ENCODE measurements around the gene CAMK2B.

CAMK2B gene

GRCh38 chr7:44238116-44238695 lies 87.2 kb downstream of the CAMK2B start:
- H3K4me1 ChIP-seq (ENCODE audit: low read length): no peaks in the 10 kb centered on the region
- H3K4me2 ChIP-seq (ENCODE audit: low read depth, low read length): no peak overlapping the region
- H3K9ac ChIP-seq (ENCODE audit: low read length): no peak overlapping the region
- peaks cover 75% of the 10 kb centered on the region for H3K27me3 ChIP-seq (replicated peaks; ENCODE audit: insufficient read depth, low read length)
- H3K4me3 ChIP-seq (ENCODE audit: low read length): no peak overlapping the region
- no peak for TF ChIP-seq EZH2phosphoT487 (IDR thresholded peaks at IDR 0.05; ENCODE audit: low read length)
- TF ChIP-seq EZH2 (optimal IDR thresholded peaks at IDR 0.05; ENCODE audit: low read depth, low read length): no peak
- TF ChIP-seq CTCF (IDR thresholded peaks at IDR 0.05; ENCODE audit: low read length): no peak
- no peaks in the 10 kb centered on the region for H3K36me3 ChIP-seq (replicated peaks; ENCODE audit: insufficient read depth, low read length)
- H2AFZ ChIP-seq (ENCODE audit: low read length): no peak overlapping the region
- H3K9me2 ChIP-seq (replicated peaks; ENCODE audit: insufficient read depth, low read length): no peaks in the 10 kb centered on the region
- H3K27ac ChIP-seq (ENCODE audit: low read length): no peak overlapping the region
- H4K20me1 ChIP-seq (ENCODE audit: insufficient read depth, low read length): no peaks in the 10 kb centered on the region
- H3F3A ChIP-seq (ENCODE audit: insufficient read depth, low read length): no peaks in the 10 kb centered on the region
- no peaks in the 10 kb centered on the region for H3K79me2 ChIP-seq (ENCODE audit: low read length)
- no peaks in the 10 kb centered on the region for H3K9me3 ChIP-seq (replicated peaks; ENCODE audit: insufficient read depth, low read length)
- no peak for DNase-seq

GRCh38 chr7:44237696-44238095 lies 87.7 kb downstream of the CAMK2B start:
- H3K27me3 ChIP-seq (replicated peaks; ENCODE audit: insufficient read depth, low read length): peaks cover 80% of the 10 kb centered on the region
- H3K4me3 ChIP-seq (ENCODE audit: low read length): no peak overlapping the region
- H3K36me3 ChIP-seq (replicated peaks; ENCODE audit: insufficient read depth, low read length): no peaks in the 10 kb centered on the region
- no peak overlapping the region for H3K9ac ChIP-seq (ENCODE audit: low read length)
- H3K9me2 ChIP-seq (replicated peaks; ENCODE audit: insufficient read depth, low read length): no peaks in the 10 kb centered on the region
- H3K27ac ChIP-seq (ENCODE audit: low read length): no peak overlapping the region
- TF ChIP-seq CTCF (IDR thresholded peaks at IDR 0.05; ENCODE audit: low read length) (no peak), EZH2 (optimal IDR thresholded peaks at IDR 0.05; ENCODE audit: low read depth, low read length) (no peak), EZH2phosphoT487 (IDR thresholded peaks at IDR 0.05; ENCODE audit: low read length) (no peak)
- no peaks in the 10 kb centered on the region for H3F3A ChIP-seq (ENCODE audit: insufficient read depth, low read length)
- no peak overlapping the region for H3K4me2 ChIP-seq (ENCODE audit: low read depth, low read length)
- H3K4me1 ChIP-seq (ENCODE audit: low read length): no peaks in the 10 kb centered on the region
- DNase-seq: no peak
- no peaks in the 10 kb centered on the region for H3K79me2 ChIP-seq (ENCODE audit: low read length)
- H2AFZ ChIP-seq (ENCODE audit: low read length): no peak overlapping the region
- H3K9me3 ChIP-seq (replicated peaks; ENCODE audit: insufficient read depth, low read length): no peaks in the 10 kb centered on the region
- no peaks in the 10 kb centered on the region for H4K20me1 ChIP-seq (ENCODE audit: insufficient read depth, low read length)

- no peaks in the 10 kb centered on the region for H4K20me1 ChIP-seq (ENCODE audit: insufficient read depth, low read length)
- DNase-seq: no peak
- no peaks in the 10 kb centered on the region for H3K9me3 ChIP-seq (replicated peaks; ENCODE audit: insufficient read depth, low read length)
- no peak overlapping the region for H3K4me3 ChIP-seq (ENCODE audit: low read length)
- H3K9me2 ChIP-seq (replicated peaks; ENCODE audit: insufficient read depth, low read length): no peaks in the 10 kb centered on the region
- H3K27ac ChIP-seq (ENCODE audit: low read length): no peak overlapping the region
- no peak overlapping the region for H3K9ac ChIP-seq (ENCODE audit: low read length)
- TF ChIP-seq EZH2 (optimal IDR thresholded peaks at IDR 0.05; ENCODE audit: low read depth, low read length): no peak
- H3K36me3 ChIP-seq (replicated peaks; ENCODE audit: insufficient read depth, low read length): no peaks in the 10 kb centered on the region
- no peaks in the 10 kb centered on the region for H3F3A ChIP-seq (ENCODE audit: insufficient read depth, low read length)
- no peak overlapping the region for H2AFZ ChIP-seq (ENCODE audit: low read length)
- no peaks in the 10 kb centered on the region for H3K79me2 ChIP-seq (ENCODE audit: low read length)
- no peak overlapping the region for H3K4me2 ChIP-seq (ENCODE audit: low read depth, low read length)
- H3K27me3 ChIP-seq (replicated peaks; ENCODE audit: insufficient read depth, low read length): peaks cover 94% of the 10 kb centered on the region
- H3K4me1 ChIP-seq (ENCODE audit: low read length): no peaks in the 10 kb centered on the region
Measured at GRCh38 chr7:44236333-44236728, 89.1 kb downstream of the CAMK2B start.

- Histone ChIP-seq H4K20me1 (ENCODE audit: insufficient read depth, low read length) (no peaks in the 10 kb centered on the region), H3K36me3 (replicated peaks; ENCODE audit: insufficient read depth, low read length) (no peaks in the 10 kb centered on the region), H3K9ac (ENCODE audit: low read length) (no peak overlapping the region), H3K9me2 (replicated peaks; ENCODE audit: insufficient read depth, low read length) (no peaks in the 10 kb centered on the region), H3K9me3 (replicated peaks; ENCODE audit: insufficient read depth, low read length) (no peaks in the 10 kb centered on the region), H3K4me3 (ENCODE audit: low read length) (no peak overlapping the region), H3K79me2 (ENCODE audit: low read length) (no peaks in the 10 kb centered on the region), H2AFZ (ENCODE audit: low read length) (no peak overlapping the region), H3K27ac (ENCODE audit: low read length) (no peak overlapping the region), H3K4me2 (ENCODE audit: low read depth, low read length) (no peak overlapping the region), H3K27me3 (replicated peaks; ENCODE audit: insufficient read depth, low read length) (peaks cover 98% of the 10 kb centered on the region), H3F3A (ENCODE audit: insufficient read depth, low read length) (no peaks in the 10 kb centered on the region), H3K4me1 (ENCODE audit: low read length) (no peaks in the 10 kb centered on the region)
- no peak for TF ChIP-seq EZH2phosphoT487 (IDR thresholded peaks at IDR 0.05; ENCODE audit: low read length)
- TF ChIP-seq EZH2 (optimal IDR thresholded peaks at IDR 0.05; ENCODE audit: low read depth, low read length): no peak
- TF ChIP-seq CTCF (IDR thresholded peaks at IDR 0.05; ENCODE audit: low read length): no peak
- DNase-seq: no peak
Measured at GRCh38 chr7:44235582-44236332, 89.6 kb downstream of the CAMK2B start.

Measured in MM.1S (cell line).